Caco-2 (cell line): Measurements from ENCODE around the gene MRGPRF. TPM values are rescaled to one million over a fixed set of nuclear protein-coding genes. Genes with fewer than 3 reads are reported as not detected.
A peak's percentile ranks its signal among the peaks of the same experiment; 100 is the strongest.

ENCODE experiments used
- BruUV-seq: library from RNA; stranded (reverse); fragments of 400-500 nt; replicated peaks from 2 replicates; lab custom pipeline; 2021; lab: Mats Ljungman, UMichigan
- CTCF ChIA-PET: fragments of 300-600 bp; sonication (Branson Sonifier 250); formaldehyde crosslinking; loops from one replicate; lab custom pipeline; 2022; ENCODE audit warnings: antibody characterized with exemption; lab: Charles Lee
- POLR2A ChIA-PET: fragments of 300-600 bp; sonication (Branson Sonifier 250); formaldehyde crosslinking; loops from one replicate; lab custom pipeline; 2022; ENCODE audit warnings: antibody characterized with exemption; lab: Charles Lee
- DNase-seq, 2 experiments: peaks; one replicate each; pipeline versions ENCODE4 v3.0.0 to v3.0.0-alpha.2; 2020 to 2022
- H3K27me3 ChIP-seq: replicated peaks from 2 replicates; pipeline ENCODE4 v1.6.0; 2011; ENCODE audit warnings: low read length; ENCODE audit not compliant: control insufficient read depth, insufficient read depth
- H3K36me3 ChIP-seq: 2 replicates; pipeline ENCODE4 v1.5.1; 2011; ENCODE audit warnings: low read length; ENCODE audit not compliant: control insufficient read depth, insufficient read depth
- H3K4me1 ChIP-seq: fragments of 250-450 bp; sonication (Bioruptor Pico); 2 replicates; pipeline ENCODE4 v1.5.1; 2020; ENCODE audit warnings: mild to moderate bottlenecking
- H3K4me3 ChIP-seq: 2 replicates; pipeline ENCODE4 v1.5.1; 2011; ENCODE audit warnings: low read depth, mild to moderate bottlenecking, control low read depth, low read length
- H3K9me3 ChIP-seq: fragments of 250-450 bp; sonication (Bioruptor Pico); 2 replicates; pipeline ENCODE4 v1.5.1; 2020; ENCODE audit warnings: mild to moderate bottlenecking, moderate library complexity
- H3K27ac Mint-ChIP-seq: one replicate; pipeline ENCODE4 v1.8.0; 2022; ENCODE audit warnings: mixed read lengths; ENCODE audit not compliant: unreplicated experiment
- H3K27me3 Mint-ChIP-seq: one replicate; pipeline ENCODE4 v1.8.0; 2022; ENCODE audit warnings: mixed read lengths; ENCODE audit not compliant: insufficient read depth, unreplicated experiment
- H3K36me3 Mint-ChIP-seq: one replicate; pipeline ENCODE4 v1.8.0; 2022; ENCODE audit warnings: mild to moderate bottlenecking, mixed read lengths; ENCODE audit not compliant: insufficient read depth, unreplicated experiment
- H3K4me1 Mint-ChIP-seq: one replicate; pipeline ENCODE4 v1.8.0; 2022; ENCODE audit warnings: low read depth, mixed read lengths; ENCODE audit not compliant: unreplicated experiment
- H3K4me3 Mint-ChIP-seq: one replicate; pipeline ENCODE4 v1.8.0; 2022; ENCODE audit warnings: mild to moderate bottlenecking, moderate library complexity, mixed read lengths; ENCODE audit not compliant: unreplicated experiment
- H3K9me3 Mint-ChIP-seq: one replicate; pipeline ENCODE4 v1.8.0; 2022; ENCODE audit warnings: mixed read lengths; ENCODE audit not compliant: unreplicated experiment
- intact Hi-C: fragments of 100-400 bp; cut with micrococcal nuclease; formaldehyde crosslinking; loops from one replicate; pipeline ENCODE4 v1.10.0; 2022; ENCODE audit not compliant: unreplicated experiment
- total RNA-seq: library from RNA; stranded (reverse); gene quantifications from 2 replicates; pipeline ENCODE4 v1.2.3, GENCODE V29; 2022
- TF ChIP-seq, protein P1 (sequence below), 2 experiments: fragments of 200-600 bp in 1 of 2; IDR thresholded peaks; 1 replicate in 1 of 2; 2 replicates in 1 of 2; pipeline versions ENCODE4 v1.5.1 to v1.8.0; 2011 to 2022; ENCODE audit warnings: antibody characterized with exemption in 1 of 2, control low read depth in 1 of 2, inconsistent platforms in 1 of 2, low read depth in 1 of 2, low read length in 1 of 2, mild to moderate bottlenecking in 1 of 2, moderate library complexity in 1 of 2; ENCODE audit not compliant: insufficient read depth in 1 of 2, severe bottlenecking in 1 of 2, unreplicated experiment in 1 of 2

Gene MRGPRF
- total RNA-seq, 1 experiment from 2014 or later: 0.14 TPM

GRCh38 chr11:69052343-69053168 is 39.5 kb upstream of the MRGPRF start:
- no peak overlapping the region for H3K4me3 Mint-ChIP-seq
- DNase-seq: peak in 1 of 2 experiments; percentile 45
- ChIA-PET CTCF (interaction anchor here (0.7 to 1.3 kb wide), 2 partner anchors 8 to 102 kb away, joined by 3 to 4 read pairs; no protein-coding TSS in a partner anchor), POLR2A (no interaction called here)
- peaks cover 20% of the 10 kb centered on the region for H3K4me1 Mint-ChIP-seq
- peaks cover 22% of the 10 kb centered on the region for H3K36me3 Mint-ChIP-seq
- BruUV-seq: no TSS peak
- no peaks in the 10 kb centered on the region for H3K9me3 Mint-ChIP-seq
- intact Hi-C loops: no loop called here
- Histone ChIP-seq H3K27me3 (no peaks in the 10 kb centered on the region), H3K4me1 (peaks cover 50% of the 10 kb centered on the region), H3K9me3 (peaks cover 4% of the 10 kb centered on the region; the same call in 1 of the 2 replicates), H3K4me3 (no peak overlapping the region), H3K36me3 (peaks cover 1% of the 10 kb centered on the region; the same call in 1 of the 2 replicates)
- TF ChIP-seq, protein P1, sequence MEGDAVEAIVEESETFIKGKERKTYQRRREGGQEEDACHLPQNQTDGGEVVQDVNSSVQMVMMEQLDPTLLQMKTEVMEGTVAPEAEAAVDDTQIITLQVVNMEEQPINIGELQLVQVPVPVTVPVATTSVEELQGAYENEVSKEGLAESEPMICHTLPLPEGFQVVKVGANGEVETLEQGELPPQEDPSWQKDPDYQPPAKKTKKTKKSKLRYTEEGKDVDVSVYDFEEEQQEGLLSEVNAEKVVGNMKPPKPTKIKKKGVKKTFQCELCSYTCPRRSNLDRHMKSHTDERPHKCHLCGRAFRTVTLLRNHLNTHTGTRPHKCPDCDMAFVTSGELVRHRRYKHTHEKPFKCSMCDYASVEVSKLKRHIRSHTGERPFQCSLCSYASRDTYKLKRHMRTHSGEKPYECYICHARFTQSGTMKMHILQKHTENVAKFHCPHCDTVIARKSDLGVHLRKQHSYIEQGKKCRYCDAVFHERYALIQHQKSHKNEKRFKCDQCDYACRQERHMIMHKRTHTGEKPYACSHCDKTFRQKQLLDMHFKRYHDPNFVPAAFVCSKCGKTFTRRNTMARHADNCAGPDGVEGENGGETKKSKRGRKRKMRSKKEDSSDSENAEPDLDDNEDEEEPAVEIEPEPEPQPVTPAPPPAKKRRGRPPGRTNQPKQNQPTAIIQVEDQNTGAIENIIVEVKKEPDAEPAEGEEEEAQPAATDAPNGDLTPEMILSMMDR (IDR thresholded peaks at IDR 0.05; ENCODE audit: insufficient read depth in 1 of 2, low read depth in 1 of 2, low read length in 1 of 2, severe bottlenecking in 1 of 2, unreplicated experiment in 1 of 2): no peak
- H3K27me3 Mint-ChIP-seq: no peaks in the 10 kb centered on the region
- H3K27ac Mint-ChIP-seq: no peak overlapping the region

- TF ChIP-seq, protein P1 (IDR thresholded peaks at IDR 0.05; ENCODE audit: insufficient read depth in 1 of 2, low read depth in 1 of 2, low read length in 1 of 2, severe bottlenecking in 1 of 2, unreplicated experiment in 1 of 2): no peak
- H3K9me3 Mint-ChIP-seq: no peaks in the 10 kb centered on the region
- no peaks in the 10 kb centered on the region for H3K27me3 ChIP-seq
- peaks cover 29% of the 10 kb centered on the region for H3K4me1 Mint-ChIP-seq
- no peak for DNase-seq
- H3K36me3 Mint-ChIP-seq: peaks cover 22% of the 10 kb centered on the region
- no peak overlapping the region for H3K4me3 Mint-ChIP-seq
- H3K27me3 Mint-ChIP-seq: no peaks in the 10 kb centered on the region
- BruUV-seq: no TSS peak
- H3K9me3 ChIP-seq: peaks cover 4% of the 10 kb centered on the region; the same call in 1 of the 2 replicates
- peaks cover 1% of the 10 kb centered on the region; the same call in 1 of the 2 replicates for H3K36me3 ChIP-seq
- H3K4me1 ChIP-seq: peaks cover 57% of the 10 kb centered on the region
- POLR2A ChIA-PET: no interaction called here
- intact Hi-C loops: no loop called here
- CTCF ChIA-PET: interaction anchor here (1.3 kb wide), 1 partner anchor 101 kb away, joined by 3 read pairs; no protein-coding TSS in a partner anchor
- H3K4me3 ChIP-seq: no peak overlapping the region
- peak overlapping the region; percentile 18 for H3K27ac Mint-ChIP-seq
Observed at GRCh38 chr11:69051381-69052342, 38.6 kb upstream of the MRGPRF start.
